Measurements from ENCODE around the gene DOCK4.

DNA sequence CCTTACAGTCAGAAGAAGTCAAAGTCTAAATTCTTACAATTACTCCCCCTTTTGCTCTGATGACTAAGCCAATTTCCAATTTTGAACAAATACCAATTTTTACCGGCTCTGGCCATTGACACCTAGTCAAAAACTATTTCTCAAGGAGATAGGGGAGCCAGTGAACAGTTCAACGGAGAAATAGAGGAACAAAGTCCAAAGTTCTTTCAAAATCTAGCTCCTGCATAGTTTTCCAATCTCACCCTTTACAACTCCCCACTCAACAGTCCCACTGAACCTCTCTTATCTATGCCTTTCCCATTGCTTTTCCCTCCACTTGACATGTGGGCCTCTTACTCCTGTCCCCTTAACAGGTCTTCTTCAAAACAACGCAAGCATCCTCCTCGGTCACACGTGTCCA lies 192.9 kb downstream of the DOCK4 start:
- no peak for TF ChIP-seq SMC3 (IDR thresholded peaks at IDR 0.05)
- TF ChIP-seq, protein P1, sequence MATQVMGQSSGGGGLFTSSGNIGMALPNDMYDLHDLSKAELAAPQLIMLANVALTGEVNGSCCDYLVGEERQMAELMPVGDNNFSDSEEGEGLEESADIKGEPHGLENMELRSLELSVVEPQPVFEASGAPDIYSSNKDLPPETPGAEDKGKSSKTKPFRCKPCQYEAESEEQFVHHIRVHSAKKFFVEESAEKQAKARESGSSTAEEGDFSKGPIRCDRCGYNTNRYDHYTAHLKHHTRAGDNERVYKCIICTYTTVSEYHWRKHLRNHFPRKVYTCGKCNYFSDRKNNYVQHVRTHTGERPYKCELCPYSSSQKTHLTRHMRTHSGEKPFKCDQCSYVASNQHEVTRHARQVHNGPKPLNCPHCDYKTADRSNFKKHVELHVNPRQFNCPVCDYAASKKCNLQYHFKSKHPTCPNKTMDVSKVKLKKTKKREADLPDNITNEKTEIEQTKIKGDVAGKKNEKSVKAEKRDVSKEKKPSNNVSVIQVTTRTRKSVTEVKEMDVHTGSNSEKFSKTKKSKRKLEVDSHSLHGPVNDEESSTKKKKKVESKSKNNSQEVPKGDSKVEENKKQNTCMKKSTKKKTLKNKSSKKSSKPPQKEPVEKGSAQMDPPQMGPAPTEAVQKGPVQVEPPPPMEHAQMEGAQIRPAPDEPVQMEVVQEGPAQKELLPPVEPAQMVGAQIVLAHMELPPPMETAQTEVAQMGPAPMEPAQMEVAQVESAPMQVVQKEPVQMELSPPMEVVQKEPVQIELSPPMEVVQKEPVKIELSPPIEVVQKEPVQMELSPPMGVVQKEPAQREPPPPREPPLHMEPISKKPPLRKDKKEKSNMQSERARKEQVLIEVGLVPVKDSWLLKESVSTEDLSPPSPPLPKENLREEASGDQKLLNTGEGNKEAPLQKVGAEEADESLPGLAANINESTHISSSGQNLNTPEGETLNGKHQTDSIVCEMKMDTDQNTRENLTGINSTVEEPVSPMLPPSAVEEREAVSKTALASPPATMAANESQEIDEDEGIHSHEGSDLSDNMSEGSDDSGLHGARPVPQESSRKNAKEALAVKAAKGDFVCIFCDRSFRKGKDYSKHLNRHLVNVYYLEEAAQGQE (IDR thresholded peaks at IDR 0.05), result no peak
- no peak for TF ChIP-seq POLR2A (IDR thresholded peaks at IDR 0.05; ENCODE audit: low read length)
- no peak for TF ChIP-seq RFX5 (IDR thresholded peaks at IDR 0.05)
- TF ChIP-seq ZFP36 (IDR thresholded peaks at IDR 0.05; ENCODE audit: borderline replicate concordance, partially characterized antibody), result no peak
- TF ChIP-seq RCOR1 (IDR thresholded peaks at IDR 0.05; ENCODE audit: low read depth, low read length), result no peak
- no peak for TF ChIP-seq MYC (IDR thresholded peaks at IDR 0.05; ENCODE audit: borderline replicate concordance, low read length)
